ENCODE measurements around the gene BOK.

BOK gene

GRCh38 chr2:241603686-241604085 is 45.1 kb downstream of the BOK start:
- H3K4me1 ChIP-seq (ENCODE audit: insufficient read depth, low read length), result no peaks in the 10 kb centered on the region
- peaks cover 7% of the 10 kb centered on the region; the same call in 1 of the 2 replicates for H3K36me3 ChIP-seq (ENCODE audit: insufficient read depth, low read length)
- no peaks in the 10 kb centered on the region for H3K9me3 ChIP-seq (ENCODE audit: control insufficient read depth, insufficient read depth, low read length)
- no peak overlapping the region for H3K9ac ChIP-seq (ENCODE audit: low read depth, low read length)

- Histone ChIP-seq H3K36me3 (ENCODE audit: insufficient read depth, low read length) (peaks cover 7% of the 10 kb centered on the region; the same call in 1 of the 2 replicates), H3K9ac (ENCODE audit: low read depth, low read length) (no peak overlapping the region), H3K4me1 (ENCODE audit: insufficient read depth, low read length) (no peaks in the 10 kb centered on the region), H3K9me3 (ENCODE audit: control insufficient read depth, insufficient read depth, low read length) (no peaks in the 10 kb centered on the region)
These were observed 47.6 kb downstream of the BOK start for GRCh38 chr2:241606186-241606585.

- Histone ChIP-seq H3K9me3 (ENCODE audit: control insufficient read depth, insufficient read depth, low read length) (no peaks in the 10 kb centered on the region), H3K36me3 (ENCODE audit: insufficient read depth, low read length) (peaks cover 3% of the 10 kb centered on the region; the same call in 1 of the 2 replicates), H3K4me1 (ENCODE audit: insufficient read depth, low read length) (no peaks in the 10 kb centered on the region), H3K9ac (ENCODE audit: low read depth, low read length) (no peak overlapping the region)
These were observed 48.8 kb downstream of the BOK start for GRCh38 chr2:241607162-241607885.

GRCh38 chr2:241608881-241609280 is 50.3 kb downstream of the BOK start:
- Histone ChIP-seq H3K9ac (ENCODE audit: low read depth, low read length) (no peak overlapping the region), H3K4me1 (ENCODE audit: insufficient read depth, low read length) (no peaks in the 10 kb centered on the region), H3K36me3 (ENCODE audit: insufficient read depth, low read length) (peaks cover 3% of the 10 kb centered on the region; the same call in 1 of the 2 replicates), H3K9me3 (ENCODE audit: control insufficient read depth, insufficient read depth, low read length) (no peaks in the 10 kb centered on the region)

- no peaks in the 10 kb centered on the region for H3K36me3 ChIP-seq (ENCODE audit: insufficient read depth, low read length)
- H3K4me1 ChIP-seq (ENCODE audit: insufficient read depth, low read length), result no peaks in the 10 kb centered on the region
- H3K9me3 ChIP-seq (ENCODE audit: control insufficient read depth, insufficient read depth, low read length), result no peaks in the 10 kb centered on the region
- H3K9ac ChIP-seq (ENCODE audit: low read depth, low read length), result peak overlapping the region; percentile 74
These were observed 51.6 kb downstream of the BOK start for GRCh38 chr2:241609859-241610793.

- Histone ChIP-seq H3K9ac (ENCODE audit: low read depth, low read length) (peak overlapping the region; percentile 74; the same call in 1 of the 2 replicates), H3K9me3 (ENCODE audit: control insufficient read depth, insufficient read depth, low read length) (no peaks in the 10 kb centered on the region), H3K4me1 (ENCODE audit: insufficient read depth, low read length) (no peaks in the 10 kb centered on the region), H3K36me3 (ENCODE audit: insufficient read depth, low read length) (no peaks in the 10 kb centered on the region)
These were observed 52.5 kb downstream of the BOK start for GRCh38 chr2:241611062-241611461.

- Histone ChIP-seq H3K4me1 (ENCODE audit: insufficient read depth, low read length) (peaks cover 1% of the 10 kb centered on the region), H3K9ac (ENCODE audit: low read depth, low read length) (no peak overlapping the region), H3K36me3 (ENCODE audit: insufficient read depth, low read length) (no peaks in the 10 kb centered on the region), H3K9me3 (ENCODE audit: control insufficient read depth, insufficient read depth, low read length) (no peaks in the 10 kb centered on the region)
These were observed 53.8 kb downstream of the BOK start for GRCh38 chr2:241612156-241613016.

GRCh38 chr2:241613017-241613780 is 54.7 kb downstream of the BOK start:
- Histone ChIP-seq H3K36me3 (ENCODE audit: insufficient read depth, low read length) (no peaks in the 10 kb centered on the region), H3K9me3 (ENCODE audit: control insufficient read depth, insufficient read depth, low read length) (no peaks in the 10 kb centered on the region), H3K9ac (ENCODE audit: low read depth, low read length) (no peak overlapping the region), H3K4me1 (ENCODE audit: insufficient read depth, low read length) (peaks cover 7% of the 10 kb centered on the region)

- Histone ChIP-seq H3K9ac (ENCODE audit: low read depth, low read length) (no peak overlapping the region), H3K4me1 (ENCODE audit: insufficient read depth, low read length) (peaks cover 7% of the 10 kb centered on the region), H3K9me3 (ENCODE audit: control insufficient read depth, insufficient read depth, low read length) (no peaks in the 10 kb centered on the region), H3K36me3 (ENCODE audit: insufficient read depth, low read length) (no peaks in the 10 kb centered on the region)
These were observed 56.5 kb downstream of the BOK start for GRCh38 chr2:241615041-241615440.

GRCh38 chr2:241615522-241616052 is 57.0 kb downstream of the BOK start:
- Histone ChIP-seq H3K9me3 (ENCODE audit: control insufficient read depth, insufficient read depth, low read length) (no peaks in the 10 kb centered on the region), H3K4me1 (ENCODE audit: insufficient read depth, low read length) (peaks cover 7% of the 10 kb centered on the region), H3K9ac (ENCODE audit: low read depth, low read length) (no peak overlapping the region), H3K36me3 (ENCODE audit: insufficient read depth, low read length) (no peaks in the 10 kb centered on the region)

GRCh38 chr2:241616168-241617125 is 57.9 kb downstream of the BOK start:
- H3K9ac ChIP-seq (ENCODE audit: low read depth, low read length), result no peak overlapping the region
- no peaks in the 10 kb centered on the region for H3K9me3 ChIP-seq (ENCODE audit: control insufficient read depth, insufficient read depth, low read length)
- peaks cover 7% of the 10 kb centered on the region for H3K4me1 ChIP-seq (ENCODE audit: insufficient read depth, low read length)
- H3K36me3 ChIP-seq (ENCODE audit: insufficient read depth, low read length), result no peaks in the 10 kb centered on the region

GRCh38 chr2:241617431-241618154 is 59.0 kb downstream of the BOK start:
- no peaks in the 10 kb centered on the region for H3K36me3 ChIP-seq (ENCODE audit: insufficient read depth, low read length)
- peaks cover 7% of the 10 kb centered on the region for H3K4me1 ChIP-seq (ENCODE audit: insufficient read depth, low read length)
- peak overlapping the region; percentile 26; the same call in 1 of the 2 replicates for H3K9ac ChIP-seq (ENCODE audit: low read depth, low read length)
- H3K9me3 ChIP-seq (ENCODE audit: control insufficient read depth, insufficient read depth, low read length), result no peaks in the 10 kb centered on the region
